Endometrial microvascular endothelial cells (primary cell): ENCODE results near the gene HSD17B3. TPM values are rescaled to one million over a fixed set of nuclear protein-coding genes. Genes with fewer than 3 reads are reported as not detected.
"Not testable (repeated sequence)": the region's sequence is repeated elsewhere in the genome, so short reads cannot be mapped to it uniquely, and the experiment has no call there.

Source experiments
- in situ Hi-C: cut with HindIII; loops from 2 replicates; pipeline ENCODE4 v1.10.0; 2017; ENCODE audit warnings: low sequenced_read_pairs, low pct_unique_long_range_greater_than_20kb; ENCODE audit errors: inconsistent ontology term
- total RNA-seq: library from RNA; depleted of rRNA; stranded (reverse); fragments of >200 nt; gene quantifications from one replicate; pipeline ENCODE4 v1.2.3, GENCODE V29; 2015; ENCODE audit errors: inconsistent ontology term

Gene HSD17B3
- not detected for total RNA-seq

GRCh38 chr9:96302021-96302420 is at the start of gene HSD17B3:
TSS of gene HSD17B3 (minus strand) at chr9:96302176. CDS start at chr9:96302104, 72 bp downstream.
- in situ Hi-C loops = no loop called here

- in situ Hi-C loops = no loop called here
Observed at GRCh38 chr9:96350866-96351265, 48.9 kb upstream of the HSD17B3 start.

- in situ Hi-C loops = no loop called here
Observed at GRCh38 chr9:96348261-96348660, 46.3 kb upstream of the HSD17B3 start.

GRCh38 chr9:96345551-96345950 is 43.6 kb upstream of the HSD17B3 start:
- in situ Hi-C loops = no loop called here

- in situ Hi-C loops = no loop called here
Observed at GRCh38 chr9:96344458-96345180, 42.6 kb upstream of the HSD17B3 start.

GRCh38 chr9:96343515-96344360 is 41.8 kb upstream of the HSD17B3 start:
- in situ Hi-C loops = no loop called here

GRCh38 chr9:96342571-96343245 is 40.7 kb upstream of the HSD17B3 start:
- in situ Hi-C loops = no loop called here

GRCh38 chr9:96340707-96341106 is 38.7 kb upstream of the HSD17B3 start:
- in situ Hi-C loops = no loop called here

GRCh38 chr9:96338299-96338698 is 36.3 kb upstream of the HSD17B3 start:
- in situ Hi-C loops = no loop called here

GRCh38 chr9:96333958-96334357 is 32.0 kb upstream of the HSD17B3 start:
- in situ Hi-C loops = no loop called here

GRCh38 chr9:96331236-96331947 is 29.4 kb upstream of the HSD17B3 start:
- in situ Hi-C loops = no loop called here

- in situ Hi-C loops = no loop called here
Observed at GRCh38 chr9:96327694-96328352, 25.8 kb upstream of the HSD17B3 start.

GRCh38 chr9:96323169-96323568 is 21.2 kb upstream of the HSD17B3 start:
- in situ Hi-C loops = no loop called here

GRCh38 chr9:96322736-96323135 is 20.8 kb upstream of the HSD17B3 start:
- in situ Hi-C loops = not testable (repeated sequence)

- in situ Hi-C loops = not testable (repeated sequence)
Observed at GRCh38 chr9:96322210-96322609, 20.2 kb upstream of the HSD17B3 start.

GRCh38 chr9:96321515-96321914 is 19.5 kb upstream of the HSD17B3 start:
- in situ Hi-C loops = no loop called here

- in situ Hi-C loops = no loop called here
Observed at GRCh38 chr9:96320749-96321280, 18.8 kb upstream of the HSD17B3 start.

- in situ Hi-C loops = no loop called here
Observed at GRCh38 chr9:96318921-96319565, 17.1 kb upstream of the HSD17B3 start.
